ENCODE measurements around the gene WNT2B.

- TF ChIP-seq EZH2 (IDR thresholded peaks at IDR 0.05; ENCODE audit: borderline replicate concordance, insufficient read depth, low read depth, low read length, poor library complexity, severe bottlenecking) (no peak), CTCF (IDR thresholded peaks at IDR 0.05) (no peak)
Measured at GRCh38 chr1:112506731-112507130, 2.0 kb upstream of the WNT2B start.
